Mesenteric fat pad (tissue), 1 donor: ENCODE measurements around the gene SPATS1. TPM values are rescaled to one million over a fixed set of nuclear protein-coding genes. Genes with fewer than 3 reads are reported as not detected.
"Not testable (repeated sequence)": the region's sequence is repeated elsewhere in the genome, so short reads cannot be mapped to it uniquely, and the experiment has no call there.

ENCODE experiments used
- DNase-seq: peaks from one replicate; pipeline ENCODE4 v3.0.0-alpha.2; 2020; ENCODE audit warnings: low spot score
- total RNA-seq: library from RNA; stranded (reverse); fragmentation: NEBNext Ultra II Directional; extraction: Animal tissue kit (Norgen Biotek cat#: 25700); gene quantifications from one replicate; pipeline ENCODE4 v1.2.1, GENCODE V29; 2021
- donor health status: DM: yes; HTN: yes; CAD: no.

Gene SPATS1
- total RNA-seq, 1 donor from 2014 or later: not detected

DNA sequence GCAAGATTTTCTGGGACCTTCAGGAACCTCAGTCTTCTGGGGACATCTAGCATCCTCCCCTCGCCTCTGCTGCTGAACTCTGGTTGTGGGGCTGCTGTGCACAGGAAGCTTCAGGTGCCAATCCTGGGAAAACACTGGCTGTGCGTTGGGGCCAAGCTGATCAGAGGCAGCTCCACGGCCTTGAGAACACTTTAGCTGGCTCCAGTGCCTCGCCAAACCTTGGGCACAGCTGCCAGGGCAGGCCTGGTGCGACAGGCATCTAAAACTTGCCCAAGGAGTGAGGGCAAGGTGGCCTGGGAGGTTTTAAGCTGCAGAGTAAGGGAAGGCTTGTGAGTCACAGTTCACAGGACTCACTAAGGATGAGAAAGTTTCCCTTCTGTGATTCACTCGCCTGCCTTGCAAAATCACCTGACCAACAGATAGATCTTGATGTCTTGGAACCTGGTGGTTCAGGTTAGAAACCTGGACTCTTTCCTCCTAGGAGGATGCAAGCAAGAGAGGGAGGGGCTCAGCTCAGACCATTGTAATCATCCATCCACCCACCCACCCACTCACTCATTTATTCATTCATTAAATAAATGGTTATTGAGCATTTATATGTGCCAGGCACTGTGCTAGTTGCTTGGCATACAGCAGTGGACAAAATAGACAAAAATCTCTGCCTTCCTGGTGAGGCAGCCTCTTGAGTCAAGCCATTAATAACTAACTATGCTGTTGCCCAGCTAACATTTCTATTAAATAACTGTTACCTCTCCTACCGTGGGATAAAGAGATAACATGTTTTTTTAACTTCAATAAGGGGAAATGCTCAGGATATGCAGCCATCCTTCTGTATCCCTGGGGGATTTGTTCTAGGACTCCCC, 2.5 kb upstream of the SPATS1 start:
- no peak for DNase-seq

DNA sequence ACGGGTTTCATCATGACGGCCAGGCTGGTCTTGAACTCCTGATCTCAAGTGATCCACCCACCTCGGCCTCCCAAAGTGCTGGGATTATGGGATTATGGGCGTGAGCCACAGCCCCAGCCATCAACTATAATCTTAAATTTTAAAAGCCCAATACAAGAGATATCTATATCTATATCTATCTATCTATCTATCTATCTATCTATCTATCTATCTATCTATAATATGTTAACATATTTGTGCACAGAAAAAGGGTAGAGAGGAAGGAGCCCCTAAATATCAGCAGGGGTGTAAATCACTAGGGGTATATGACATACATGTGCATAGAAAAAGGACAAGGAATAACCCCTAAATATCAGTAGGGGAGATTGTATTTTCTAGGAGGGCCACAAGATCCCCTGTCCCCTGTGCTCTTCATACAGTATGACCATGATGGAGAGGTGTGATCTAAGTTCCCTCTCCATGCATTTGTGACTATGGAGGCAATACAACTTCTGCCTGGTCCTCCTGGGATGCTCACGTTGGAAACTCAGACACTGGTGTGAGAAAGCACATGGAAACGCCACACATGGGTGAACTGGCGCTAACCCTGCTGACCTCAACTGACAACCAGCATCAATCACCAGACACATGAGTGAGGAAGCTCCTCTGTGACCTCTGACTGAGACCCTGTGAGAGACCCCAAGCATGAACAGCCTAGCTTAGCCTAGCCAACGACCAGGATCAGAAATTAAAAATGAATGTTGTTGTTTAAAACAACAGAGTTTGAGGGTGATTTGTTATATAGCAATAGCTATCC, 1.2 kb upstream of the SPATS1 start:
- no peak for DNase-seq

DNA sequence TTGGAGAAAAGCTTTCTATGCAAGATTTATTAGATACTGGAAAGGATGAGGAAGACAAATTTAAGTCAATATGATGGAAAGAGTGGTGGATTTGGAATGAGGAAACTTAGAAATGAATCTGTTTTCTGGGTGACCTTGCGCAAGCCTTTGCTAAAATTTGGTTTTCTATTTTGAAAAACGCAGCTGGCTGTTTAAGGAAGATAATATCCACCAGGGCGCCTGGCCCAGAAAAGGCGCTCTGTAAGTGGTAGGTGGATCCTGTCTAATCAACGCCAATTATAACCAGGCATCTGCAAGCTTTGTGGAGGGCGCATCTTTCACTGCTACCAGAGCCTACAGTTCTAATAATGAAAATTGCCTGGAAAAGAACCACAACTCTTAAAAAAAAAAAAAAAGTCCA, 398 bp upstream of the SPATS1 start:
- DNase-seq: no peak

DNA sequence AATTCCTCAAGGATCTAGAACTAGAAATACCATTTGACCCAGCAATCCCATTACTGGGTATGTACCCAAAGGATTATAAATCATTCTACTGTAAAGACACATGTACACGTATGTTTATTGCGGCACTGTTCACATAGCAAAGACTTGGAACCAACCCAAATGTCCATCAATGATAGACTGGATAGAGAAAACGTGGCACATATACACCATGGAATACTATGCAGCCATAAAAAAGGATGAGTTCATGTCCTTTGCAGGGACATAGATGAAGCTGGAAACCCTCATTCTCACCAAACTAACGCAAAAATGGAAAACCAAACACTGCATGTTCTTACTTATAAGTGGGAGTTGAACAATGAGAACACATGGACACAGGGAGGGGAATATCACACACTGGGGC, 4.4 kb downstream of the SPATS1 start:
- DNase-seq: not testable (repeated sequence)

DNA sequence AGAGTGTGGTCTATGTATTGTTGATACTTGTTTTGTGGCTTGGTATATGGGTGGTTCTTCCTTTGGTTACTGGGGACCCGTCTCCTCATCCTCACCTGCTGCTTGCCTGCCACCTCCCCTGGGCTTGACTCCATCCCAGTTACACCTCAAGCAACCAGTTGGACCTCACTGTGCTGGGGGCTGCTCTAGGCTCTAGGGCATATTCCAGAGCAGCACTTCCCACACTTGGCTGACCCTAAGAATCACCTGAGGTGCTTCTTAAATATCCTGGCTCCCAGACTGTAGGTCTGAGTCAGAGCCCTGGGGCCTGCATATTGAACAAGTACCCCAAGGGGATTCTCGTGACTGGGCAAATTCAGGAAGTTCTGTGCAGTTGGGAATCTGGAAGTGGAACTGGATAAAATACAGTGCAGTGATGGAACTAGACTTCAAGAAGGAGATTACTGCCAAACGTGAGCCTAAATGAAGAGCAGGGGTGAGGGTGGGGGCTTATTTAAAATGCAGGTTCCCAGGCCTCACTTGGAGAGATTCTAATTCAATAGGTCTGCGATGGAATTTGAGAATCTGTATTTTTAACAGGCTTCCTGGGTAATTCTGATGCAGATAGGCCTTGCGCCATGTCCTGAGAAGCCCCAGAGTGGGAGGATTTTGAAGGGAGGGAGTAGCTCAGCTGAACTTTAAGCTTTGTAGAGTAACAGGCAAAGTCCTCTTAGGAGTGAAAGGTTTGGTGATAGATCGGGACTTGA, 7.6 kb downstream of the SPATS1 start:
- no peak for DNase-seq

DNA sequence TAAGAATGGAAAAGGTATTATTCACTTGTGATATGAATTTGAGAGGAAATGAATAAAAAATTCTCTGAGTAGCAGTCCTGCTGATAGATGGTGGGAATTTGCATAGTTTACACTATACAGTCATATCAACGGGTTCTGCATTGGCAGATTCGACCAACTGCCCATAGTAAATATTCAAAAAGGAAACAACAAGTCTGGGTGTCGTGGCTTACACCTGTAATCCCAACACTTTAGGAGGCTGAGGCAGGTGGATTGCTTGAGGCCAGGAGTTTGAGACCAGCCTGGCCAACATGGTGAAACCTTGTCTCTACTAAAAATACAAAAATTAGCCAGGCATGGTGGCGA, 8.2 kb downstream of the SPATS1 start:
- DNase-seq: not testable (repeated sequence)

DNA sequence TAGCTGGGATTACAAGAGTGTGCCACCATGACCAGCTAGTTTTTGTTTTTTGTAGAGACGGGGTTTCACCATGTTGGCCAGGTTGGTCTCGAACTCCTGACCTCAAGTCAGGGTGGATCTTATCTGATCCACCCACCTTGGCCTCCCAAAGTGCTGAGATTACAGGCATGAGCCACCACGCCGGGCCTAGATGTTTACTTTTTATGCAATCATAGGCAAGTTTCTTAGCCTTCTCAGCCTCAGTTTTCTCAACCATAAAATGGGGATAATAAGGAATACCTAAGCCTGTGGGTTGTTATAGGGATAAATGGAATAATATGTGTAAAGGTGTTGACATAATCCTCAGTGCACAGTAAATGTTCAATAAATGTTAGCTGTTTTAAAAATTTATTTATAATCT, 9.8 kb downstream of the SPATS1 start:
- no peak for DNase-seq

DNA sequence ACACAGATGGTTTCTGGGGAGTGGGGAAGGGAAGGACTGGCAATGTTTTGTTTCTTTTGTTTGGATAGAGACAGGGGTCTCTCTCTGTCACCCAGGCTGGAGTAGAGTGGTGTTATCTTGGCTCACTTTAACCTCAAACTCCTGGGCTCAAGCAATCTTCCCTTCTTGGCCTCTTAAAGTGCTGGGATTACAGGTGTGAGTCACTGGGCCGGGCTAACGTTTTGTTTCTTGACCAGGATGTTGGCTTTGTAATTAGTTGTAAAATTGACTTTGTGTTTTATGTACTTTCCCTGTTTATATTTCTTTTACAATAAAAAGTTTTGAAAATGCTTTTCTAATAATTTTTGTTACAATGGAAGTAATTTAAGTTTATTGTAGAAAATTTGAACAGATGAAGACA, 10.9 kb downstream of the SPATS1 start:
- no peak for DNase-seq

DNA sequence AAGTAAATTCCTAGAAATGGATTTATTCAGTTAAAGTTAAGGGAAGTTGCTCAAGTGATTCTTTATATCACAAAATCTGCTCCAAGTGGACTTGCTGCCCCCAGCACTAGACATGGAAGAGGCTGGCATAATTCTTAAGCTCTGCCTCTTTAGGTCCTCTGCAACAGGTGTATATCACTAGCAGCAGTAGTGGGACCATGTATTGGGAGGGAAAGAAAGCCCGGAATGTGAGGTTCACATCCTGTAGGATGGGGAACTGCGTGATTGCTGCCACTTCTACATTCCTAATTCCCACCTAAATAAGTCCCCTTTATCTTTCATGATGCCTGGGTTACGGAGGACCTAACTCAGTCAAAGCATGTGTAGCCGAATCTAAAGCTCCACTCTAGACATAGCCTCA, 13.2 kb downstream of the SPATS1 start:
- no peak for DNase-seq

DNA sequence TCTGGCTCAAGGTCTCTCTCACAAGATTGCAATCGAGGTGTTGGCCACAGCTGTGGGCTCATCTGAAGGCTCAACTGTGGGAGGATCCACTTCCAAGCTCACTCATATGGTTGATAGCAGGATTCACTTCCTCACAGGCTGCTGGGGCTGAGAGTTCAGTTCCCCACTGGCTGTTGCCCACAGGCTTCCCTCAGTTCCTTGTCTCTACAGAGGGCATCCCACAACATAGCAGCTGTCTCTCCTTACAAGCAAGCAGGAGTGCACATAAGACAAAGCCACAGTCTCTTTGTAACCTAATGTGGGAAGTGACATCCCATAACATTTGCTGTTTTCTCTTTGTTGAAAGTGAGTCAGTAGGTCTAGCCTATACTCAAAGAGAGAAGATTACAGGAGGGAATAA, 14.0 kb downstream of the SPATS1 start:
- no peak for DNase-seq

DNA sequence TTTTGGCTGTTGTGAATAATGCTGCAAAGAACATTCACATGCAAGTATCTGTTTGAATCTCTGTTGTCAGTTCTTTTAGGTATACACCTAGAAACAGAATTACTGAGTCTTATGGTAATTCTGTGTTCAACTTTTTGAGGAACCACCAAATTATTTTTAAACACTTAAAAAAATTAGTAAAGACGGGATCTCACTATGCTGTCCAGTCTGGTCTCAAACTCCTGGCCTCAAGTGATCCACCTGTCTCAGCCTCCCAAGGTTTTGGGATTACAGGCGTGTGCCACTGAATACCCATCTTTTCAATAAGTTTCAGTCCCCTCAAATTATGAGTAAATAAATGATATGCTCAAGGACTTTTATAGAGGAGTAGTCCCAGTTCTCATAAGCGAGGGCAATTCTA, 17.5 kb downstream of the SPATS1 start:
- no peak for DNase-seq

DNA sequence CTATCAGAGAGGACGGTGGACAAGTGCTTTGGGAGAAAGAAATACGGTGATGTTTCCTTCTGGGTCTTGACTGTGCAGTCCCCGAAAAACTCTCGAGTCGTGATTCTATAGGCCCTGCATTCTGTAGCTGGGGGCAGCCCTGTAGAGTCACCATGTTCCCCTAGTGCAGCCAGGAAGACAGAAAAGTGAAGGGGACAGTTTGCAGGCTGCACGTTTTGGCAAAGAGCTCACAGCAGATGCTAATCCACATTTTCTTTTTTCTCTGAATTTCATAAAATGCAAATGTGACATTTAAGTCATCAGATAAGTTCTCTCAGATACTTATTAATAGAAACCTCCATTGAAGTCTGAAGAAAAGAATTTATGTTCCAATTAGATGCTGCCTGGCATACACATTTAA, 19.5 kb downstream of the SPATS1 start:
- no peak for DNase-seq

DNA sequence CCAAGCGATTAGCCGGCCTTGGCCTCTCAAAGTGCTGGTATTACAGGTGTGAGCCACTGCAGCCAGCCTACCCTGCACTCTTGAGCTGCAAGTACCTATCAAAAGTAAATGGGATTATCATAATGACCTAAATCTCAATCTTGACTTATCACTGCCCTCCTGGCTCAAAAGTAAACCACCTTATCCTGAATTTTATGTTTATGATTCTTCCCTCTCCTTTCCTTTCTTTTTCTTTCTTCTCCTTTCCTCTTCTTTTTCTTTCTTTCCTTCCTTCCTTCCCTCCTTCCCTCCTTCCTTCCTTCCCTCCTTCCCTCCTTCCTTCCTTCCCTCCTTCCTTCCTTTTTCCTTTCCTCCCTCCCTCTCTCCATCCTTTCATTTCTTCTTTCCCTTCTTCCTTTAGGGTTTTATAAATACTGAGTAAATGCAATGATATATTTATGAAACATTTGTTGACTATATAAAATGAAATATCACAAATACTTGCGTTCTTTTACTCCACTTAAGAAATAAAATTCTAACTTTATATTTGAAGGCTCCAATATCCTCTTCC, 21.0 kb downstream of the SPATS1 start:
- no peak for DNase-seq

DNA sequence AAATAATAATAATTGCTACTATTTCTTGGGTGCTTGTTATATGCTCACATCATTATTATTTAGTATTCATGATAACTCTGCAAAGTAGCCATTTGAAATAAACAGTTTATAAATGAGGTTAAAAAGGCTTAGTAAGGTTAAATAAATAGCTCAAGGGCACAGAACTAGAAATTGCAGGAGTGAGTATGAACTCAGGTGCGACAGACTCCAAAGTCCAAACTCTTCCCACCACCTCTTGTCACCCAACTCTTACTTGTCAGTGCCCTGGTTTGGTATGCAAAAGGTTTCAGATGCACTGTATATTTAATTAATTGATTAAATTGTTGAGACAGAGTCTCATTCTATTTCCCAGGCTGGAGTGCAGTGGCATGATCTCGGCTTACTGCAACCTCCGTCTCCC, 24.3 kb downstream of the SPATS1 start:
- DNase-seq: no peak

DNA sequence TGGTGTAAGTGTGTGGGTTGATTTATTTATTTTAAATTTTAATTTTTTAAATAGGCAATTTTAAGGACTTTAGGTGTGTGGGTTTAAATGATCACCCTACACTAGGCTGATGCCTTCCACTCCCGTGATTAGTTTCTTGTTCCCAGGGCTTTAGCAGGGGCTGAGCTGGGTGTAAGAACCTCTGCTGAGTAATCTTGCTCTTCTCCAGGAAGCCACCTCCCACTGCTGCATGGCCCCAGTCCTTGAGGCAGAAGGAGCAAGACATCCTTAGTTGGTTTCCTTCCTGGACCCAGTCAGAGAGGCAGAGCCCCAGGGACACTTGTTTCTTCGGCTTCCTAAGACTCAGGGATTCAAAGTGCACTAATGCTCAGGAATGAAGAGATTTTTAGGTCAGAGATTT, 25.2 kb downstream of the SPATS1 start:
- no peak for DNase-seq

DNA sequence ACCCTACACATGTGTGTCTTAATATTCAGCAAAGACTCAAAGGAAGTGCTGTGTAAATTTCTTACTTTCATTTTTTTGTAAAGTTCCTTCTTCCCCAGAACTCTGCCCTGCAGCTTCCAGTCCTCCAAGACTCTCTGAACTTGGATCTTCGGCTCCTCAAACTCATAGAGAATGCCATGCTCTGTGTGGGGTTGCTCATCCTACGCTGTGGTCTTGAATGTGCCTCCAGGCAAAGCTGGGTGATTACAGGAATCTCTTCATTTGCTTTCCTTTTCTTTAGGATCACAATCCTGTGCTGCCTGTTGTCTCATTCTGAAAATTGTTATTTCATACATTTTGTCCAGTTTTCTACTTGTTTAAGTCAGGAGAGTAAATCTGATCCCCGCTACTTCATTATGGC, 30.6 kb downstream of the SPATS1 start:
- no peak for DNase-seq

DNA sequence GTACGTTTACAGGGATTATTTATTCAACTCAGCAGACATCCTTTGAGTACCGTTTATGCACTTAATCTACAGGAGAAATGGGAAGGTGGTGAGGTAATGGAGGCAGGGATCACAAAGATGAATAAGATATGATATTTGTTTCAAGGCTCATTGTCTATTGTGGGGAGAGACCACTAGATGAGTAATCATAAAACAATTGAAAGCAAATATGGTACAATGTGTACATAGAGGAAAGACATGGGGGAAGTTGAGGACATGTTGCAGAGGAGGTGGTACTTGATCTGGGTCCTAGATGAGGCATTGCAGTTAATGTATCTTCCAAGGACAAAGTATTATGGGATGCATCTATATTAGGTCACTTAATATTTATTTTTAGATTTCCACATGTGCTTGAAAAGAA, 31.3 kb downstream of the SPATS1 start:
- DNase-seq: no peak

DNA sequence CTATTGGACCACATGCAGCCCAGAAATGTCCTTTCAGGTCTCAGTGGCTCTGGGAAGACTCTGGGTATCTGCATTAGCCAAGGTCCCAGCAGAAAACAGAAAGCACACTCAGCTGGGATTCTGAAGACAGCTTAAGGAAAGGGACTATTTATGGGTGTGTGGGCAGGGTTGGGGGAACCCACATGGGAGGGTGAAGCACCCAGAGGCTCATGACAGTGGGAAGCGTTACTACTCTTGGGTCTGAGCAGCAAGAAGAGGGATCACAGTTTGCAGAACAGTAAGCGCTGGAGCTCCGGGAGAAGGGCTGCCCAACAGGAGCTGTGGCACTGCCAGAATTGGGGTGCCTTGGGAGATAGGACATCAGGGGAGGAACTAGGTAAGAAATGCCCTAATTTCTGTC, 32.6 kb downstream of the SPATS1 start:
- DNase-seq: no peak

DNA sequence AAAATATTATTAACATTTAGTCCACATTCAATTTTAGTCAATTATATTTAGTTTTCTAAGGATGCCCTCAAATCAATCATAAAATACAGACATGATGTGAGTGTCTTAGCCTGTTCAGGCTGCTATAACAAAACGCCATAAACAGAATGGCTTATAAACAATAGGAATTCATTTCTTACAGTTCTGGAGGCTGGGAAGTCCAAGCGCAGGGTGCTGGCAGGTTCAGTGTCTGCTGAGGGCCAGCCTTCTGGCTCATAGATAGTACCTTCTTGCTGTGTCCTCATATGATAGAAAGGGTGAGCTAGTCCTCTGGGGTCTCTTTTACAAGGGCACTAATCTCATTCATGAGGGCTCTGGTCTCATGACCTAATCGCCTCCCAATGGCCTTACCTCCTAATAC, 35.0 kb downstream of the SPATS1 start:
- no peak for DNase-seq

DNA sequence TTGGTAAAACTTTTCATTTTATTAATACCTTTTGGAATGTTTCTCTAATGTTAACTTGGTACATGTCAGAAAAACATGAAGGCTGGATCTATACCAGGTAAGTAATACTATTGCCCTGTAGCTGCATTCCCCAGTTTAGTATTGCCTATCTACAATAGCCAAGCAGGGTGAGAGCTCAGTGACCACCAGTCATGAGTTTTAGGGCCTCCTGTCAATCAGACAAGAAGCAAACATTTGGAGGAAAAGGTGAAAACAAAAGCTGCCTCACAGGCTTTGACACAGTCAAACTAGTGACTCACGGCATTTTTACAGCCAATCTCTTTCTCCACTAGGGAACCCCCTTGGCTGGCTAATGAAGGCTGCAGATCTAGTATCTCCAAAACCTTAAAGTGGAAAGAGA, 35.5 kb downstream of the SPATS1 start:
- DNase-seq: no peak

DNA sequence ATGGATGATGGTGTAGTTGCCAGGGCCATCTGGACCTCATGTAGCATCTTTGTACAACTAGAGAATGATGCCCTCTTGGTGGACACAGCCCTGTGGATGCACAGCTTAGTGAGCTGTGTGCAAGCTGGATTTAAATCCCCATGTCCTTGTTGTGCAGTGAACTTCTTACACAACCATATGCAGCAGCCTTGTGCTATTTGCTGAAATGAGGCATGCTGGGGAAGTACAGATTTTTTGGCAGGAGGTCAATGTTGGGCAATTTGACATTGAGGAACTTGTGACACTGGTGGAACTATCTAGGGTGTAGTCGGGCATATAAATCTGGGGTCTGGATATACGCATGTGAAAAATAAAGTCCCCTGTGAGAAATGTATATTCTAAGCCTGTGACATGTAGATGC, 39.3 kb downstream of the SPATS1 start:
- no peak for DNase-seq
